Prostate gland (tissue), 2 donors: ENCODE results near the gene NAA50. TPM values are rescaled to one million over a fixed set of nuclear protein-coding genes. Genes with fewer than 3 reads are reported as not detected.
A peak's percentile ranks its signal among the peaks of the same experiment; 100 is the strongest.

Source experiments
- DNase-seq: peaks from one replicate; pipeline ENCODE4 v3.0.0-alpha.2; 2019; ENCODE audit warnings: low spot score
- H3K27ac ChIP-seq, 2 donors: fragments of 200-600 bp; sonication (generic); 2 replicates each; pipeline ENCODE4 v1.5.1; 2017 to 2019
- H3K27me3 ChIP-seq: fragments of 200-600 bp; sonication (generic); replicated peaks from 2 replicates; pipeline ENCODE4 v1.5.1; 2019; ENCODE audit not compliant: insufficient read depth
- H3K36me3 ChIP-seq, 2 donors: fragments of 200-600 bp; sonication (generic); 1 replicate in 1 of 2; 2 replicates in 1 of 2; pipeline versions ENCODE4 v1.5.1 to v1.8.1; 2017 to 2019
- H3K4me1 ChIP-seq: fragments of 200-600 bp; sonication (generic); replicated peaks from 2 replicates; pipeline ENCODE4 v1.5.1; 2019
- H3K4me3 ChIP-seq, 2 donors: fragments of 200-600 bp; sonication (generic); 2 replicates each; pipeline ENCODE4 v1.5.1; 2017 to 2019
- H3K9me3 ChIP-seq: fragments of 200-600 bp; sonication (generic); 2 replicates; pipeline ENCODE4 v1.5.1; 2017
- POLR2A ChIP-seq: fragments of 450-650 bp; IDR thresholded peaks from one replicate; pipeline ENCODE4 v1.6.1; 2016; ENCODE audit warnings: antibody characterized with exemption, mild to moderate bottlenecking
- POLR2AphosphoS5 ChIP-seq: sonication (generic); formaldehyde crosslinking; IDR thresholded peaks from one replicate; pipeline ENCODE4 v1.6.1; 2017; ENCODE audit warnings: antibody characterized with exemption
- WGBS: methylation state at CpG from one replicate; pipeline ENCODE4 v1.1.5; 2018; 5-methylcytosine and 5-hydroxymethylcytosine counted together
- intact Hi-C: fragments of 100-400 bp; cut with DNase I; formaldehyde crosslinking; loops from one replicate; pipeline ENCODE4 v1.14.2; 2022
- total RNA-seq, 2 donors: library from RNA; depleted of rRNA; stranded (reverse); fragments of >200 nt; gene quantifications; one replicate each; pipeline ENCODE4 v1.1.0, GENCODE V29; 2016
- TF ChIP-seq, protein P1 (sequence below), 4 experiments: fragments of 200-600 bp in 2 of 4; fragments of 450-650 bp in 2 of 4; sonication (generic) in 2 of 4; IDR thresholded peaks; 1 replicate in 3 of 4; 2 replicates in 1 of 4; pipeline ENCODE4 v1.5.1; 2016 to 2019; ENCODE audit warnings: antibody characterized with exemption in 4 of 4, mild to moderate bottlenecking in 2 of 4, moderate library complexity in 2 of 4

Gene NAA50
- total RNA-seq, 2 donors from 2014 or later: 111 to 118 TPM

DNA sequence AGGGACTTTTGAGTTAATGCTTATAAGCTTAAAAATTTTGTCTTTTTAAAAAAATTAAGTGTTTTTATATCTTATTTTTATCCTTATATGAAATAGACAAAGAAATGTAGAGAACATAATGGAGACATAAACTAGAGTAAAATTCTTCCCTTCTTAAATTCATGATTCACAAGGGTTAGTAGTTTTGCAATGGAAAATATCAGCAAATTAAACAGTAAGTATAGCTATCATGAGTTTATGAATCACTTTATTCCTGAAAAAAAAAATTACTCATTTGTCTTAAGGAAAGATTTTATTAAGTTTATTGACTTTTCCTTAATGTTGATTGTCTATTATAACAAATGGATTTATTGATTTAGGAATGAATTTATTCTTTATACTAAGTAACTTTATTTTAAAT, 5.1 kb upstream of the NAA50 start:
- H3K4me1 ChIP-seq: no peaks in the 10 kb centered on the region
- intact Hi-C loops: no loop called here

DNA sequence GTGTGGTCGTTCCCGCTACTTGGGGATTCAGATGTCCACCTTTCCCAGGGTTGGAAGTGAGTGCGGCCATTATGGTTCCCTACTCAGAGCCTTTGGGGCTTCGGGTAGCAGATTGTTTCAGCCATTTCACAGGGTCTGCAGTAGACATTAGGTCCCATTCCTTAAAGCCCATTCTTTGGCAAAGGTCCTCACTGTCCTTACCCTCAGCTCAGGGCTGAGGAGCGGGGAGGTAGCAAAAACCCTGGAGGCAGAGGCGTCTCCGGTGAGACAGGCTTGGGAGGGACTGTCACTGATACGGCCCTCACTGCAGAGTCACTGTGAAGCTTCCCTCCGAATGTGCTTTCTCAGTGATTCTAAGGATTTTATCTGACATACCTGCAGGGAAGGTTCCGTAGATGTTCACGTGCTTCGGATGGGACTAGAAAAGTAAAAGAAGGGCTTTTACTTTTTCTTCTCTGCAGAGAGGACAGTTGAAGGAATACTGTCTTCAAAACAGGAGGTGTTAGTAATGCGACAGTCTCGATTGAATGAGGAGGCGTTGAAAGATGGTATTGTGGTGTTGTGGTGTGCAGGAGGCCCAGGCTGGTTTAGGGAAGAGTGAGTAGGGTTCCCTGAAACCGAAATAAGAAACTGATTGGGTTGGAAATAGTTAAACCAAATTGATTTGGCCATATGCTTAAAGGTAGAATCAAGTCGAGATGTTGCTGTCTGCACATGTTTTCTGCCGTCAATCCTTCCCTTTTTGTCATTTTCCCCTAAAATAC, 1.4 kb upstream of the NAA50 start:
- H3K27ac ChIP-seq: peak overlapping the region; percentile 99
- H3K36me3 ChIP-seq: no peaks in the 10 kb centered on the region
- intact Hi-C loops: loop anchor here (2.0 to 10.0 kb wide), 4 partner anchors 51 to 1400 kb away; partner anchors contain the start of genes CCDC191, QTRT2, SPICE1 and USF3
- TF ChIP-seq, protein P1, sequence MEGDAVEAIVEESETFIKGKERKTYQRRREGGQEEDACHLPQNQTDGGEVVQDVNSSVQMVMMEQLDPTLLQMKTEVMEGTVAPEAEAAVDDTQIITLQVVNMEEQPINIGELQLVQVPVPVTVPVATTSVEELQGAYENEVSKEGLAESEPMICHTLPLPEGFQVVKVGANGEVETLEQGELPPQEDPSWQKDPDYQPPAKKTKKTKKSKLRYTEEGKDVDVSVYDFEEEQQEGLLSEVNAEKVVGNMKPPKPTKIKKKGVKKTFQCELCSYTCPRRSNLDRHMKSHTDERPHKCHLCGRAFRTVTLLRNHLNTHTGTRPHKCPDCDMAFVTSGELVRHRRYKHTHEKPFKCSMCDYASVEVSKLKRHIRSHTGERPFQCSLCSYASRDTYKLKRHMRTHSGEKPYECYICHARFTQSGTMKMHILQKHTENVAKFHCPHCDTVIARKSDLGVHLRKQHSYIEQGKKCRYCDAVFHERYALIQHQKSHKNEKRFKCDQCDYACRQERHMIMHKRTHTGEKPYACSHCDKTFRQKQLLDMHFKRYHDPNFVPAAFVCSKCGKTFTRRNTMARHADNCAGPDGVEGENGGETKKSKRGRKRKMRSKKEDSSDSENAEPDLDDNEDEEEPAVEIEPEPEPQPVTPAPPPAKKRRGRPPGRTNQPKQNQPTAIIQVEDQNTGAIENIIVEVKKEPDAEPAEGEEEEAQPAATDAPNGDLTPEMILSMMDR (IDR thresholded peaks at IDR 0.05): no peak
- no peak for TF ChIP-seq POLR2A
- TF ChIP-seq POLR2AphosphoS5: no peak
- H3K9me3 ChIP-seq: no peaks in the 10 kb centered on the region
- WGBS: 2% methylated on average over 18 of the region's 18 CpGs
- DNase-seq: peak; percentile 8
- H3K4me3 ChIP-seq: peak overlapping the region; percentile 85 to 93
- no peaks in the 10 kb centered on the region for H3K27me3 ChIP-seq
- H3K4me1 ChIP-seq: no peaks in the 10 kb centered on the region

More for the DNA sequence above, 5.1 kb upstream of the NAA50 start:
- DNase-seq: no peak
- Histone ChIP-seq H3K27ac (no peak overlapping the region), H3K27me3 (no peaks in the 10 kb centered on the region), H3K4me3 (no peak overlapping the region), H3K36me3 (no peaks in the 10 kb centered on the region), H3K9me3 (no peaks in the 10 kb centered on the region)
- TF ChIP-seq, protein P1 (IDR thresholded peaks at IDR 0.05): no peak
- TF ChIP-seq POLR2AphosphoS5 (no peak), POLR2A (no peak)

DNA sequence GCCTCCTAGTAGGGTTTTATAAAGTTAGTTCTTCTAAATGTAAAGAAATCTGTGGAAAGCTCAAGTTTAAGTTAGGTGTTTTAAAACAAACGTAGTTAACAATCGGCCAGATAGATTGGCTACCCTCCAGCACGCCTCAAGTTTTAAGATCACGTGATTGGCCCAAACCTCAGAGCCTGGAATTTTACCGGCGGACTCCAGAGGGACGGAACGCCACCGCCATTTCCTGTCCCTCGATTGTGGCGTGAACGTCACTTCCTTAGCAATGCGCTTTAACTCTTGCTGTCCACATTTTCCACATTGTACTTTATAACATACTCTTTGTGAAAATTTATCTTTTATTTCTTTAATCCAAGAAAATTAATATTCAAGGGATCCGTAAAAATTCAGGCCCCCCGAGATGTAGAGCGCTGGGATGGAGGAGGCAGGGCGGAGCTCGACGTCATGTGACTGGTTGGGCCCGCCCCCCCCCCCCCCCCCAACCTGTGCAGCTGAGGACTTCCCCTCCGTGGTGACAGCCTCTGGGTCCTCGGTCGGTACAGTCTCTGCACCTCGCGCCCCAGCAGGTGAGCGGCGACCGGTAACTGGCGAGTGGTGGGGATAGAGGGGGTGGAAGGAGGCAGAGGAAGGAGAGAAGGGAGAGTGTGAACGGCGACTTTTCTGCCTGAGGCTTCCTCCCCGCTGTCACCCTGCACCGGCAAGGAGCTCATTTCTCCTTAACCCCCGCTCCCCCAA, 666 bp upstream of the NAA50 start, which contains the start of gene ATP6V1A:
TSS of gene ATP6V1A (plus strand) at position 488 of the 735 bp plus-strand sequence. CDS start 31,719 bp downstream, outside the sequence.
- H3K27me3 ChIP-seq: no peaks in the 10 kb centered on the region
- H3K4me1 ChIP-seq: no peaks in the 10 kb centered on the region
- peak within 1 kb of the TSS; percentile 85 to 93 for H3K4me3 ChIP-seq
- peak; percentile 93 for DNase-seq
- 1% methylated on average over 31 of the region's 34 CpGs for WGBS
- H3K36me3 ChIP-seq: no peaks in the 10 kb centered on the region
- H3K27ac ChIP-seq: peak within 1 kb of the TSS; percentile 99
- TF ChIP-seq, protein P1 (IDR thresholded peaks at IDR 0.05): peak in 1 of 4 experiments; percentile 36
- TF ChIP-seq POLR2A (peak; percentile 68), POLR2AphosphoS5 (peak; percentile 68)
- no peaks in the 10 kb centered on the region for H3K9me3 ChIP-seq
- intact Hi-C loops: loop anchor here (2.0 to 10.0 kb wide), 4 partner anchors 50 to 1401 kb away; partner anchors contain the start of genes CCDC191, QTRT2, SPICE1 and USF3

DNA sequence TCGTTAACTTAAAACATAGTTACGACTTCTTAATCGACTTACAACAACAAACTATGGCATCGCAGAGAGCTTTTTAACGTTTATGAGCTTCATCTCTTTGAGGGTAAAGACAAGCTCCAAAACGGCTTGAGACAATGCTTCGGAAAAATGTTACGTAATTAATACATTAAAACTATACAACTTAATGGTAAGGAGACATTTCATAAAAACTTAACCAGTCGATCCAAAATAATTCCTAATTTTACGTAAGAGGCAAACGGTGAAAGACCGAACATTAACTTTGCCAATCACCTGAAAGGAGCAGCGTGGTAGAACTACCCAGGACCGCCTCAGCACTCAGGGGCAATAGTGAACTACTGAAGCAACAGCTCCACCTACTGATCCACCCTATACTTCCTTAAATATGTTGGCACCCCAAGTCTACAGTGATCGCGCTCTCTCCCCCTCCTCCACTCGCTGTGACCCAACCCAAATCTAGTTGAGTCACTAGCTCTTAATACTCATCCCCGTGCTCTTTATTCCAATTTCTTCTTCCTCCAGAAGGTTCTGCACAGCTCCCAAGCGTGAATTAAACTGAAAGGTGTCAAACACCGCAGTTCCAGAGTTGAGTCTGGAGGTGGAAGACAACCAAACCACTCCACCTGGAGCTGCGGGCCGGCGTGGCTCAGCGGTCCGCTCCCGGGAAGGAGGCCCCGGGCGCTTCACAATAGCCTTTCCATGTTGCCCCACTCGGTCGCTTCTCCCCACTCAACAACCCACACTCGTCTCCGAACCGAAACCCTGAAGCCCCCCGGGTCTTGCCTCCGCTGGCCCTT, 901 bp downstream of the NAA50 start:
- Histone ChIP-seq H3K36me3 (no peaks in the 10 kb centered on the region), H3K4me1 (no peaks in the 10 kb centered on the region), H3K27me3 (no peaks in the 10 kb centered on the region), H3K27ac (peak overlapping the region; percentile 99), H3K4me3 (peak overlapping the region; percentile 85 to 93), H3K9me3 (no peaks in the 10 kb centered on the region)
- under 1% methylated on average over 35 of the region's 35 CpGs for WGBS
- intact Hi-C loops: loop anchor here (5.0 to 10.0 kb wide), 3 partner anchors 230 to 1402 kb away; partner anchors contain the start of genes CCDC191, QTRT2, SPICE1 and ZBTB20
- DNase-seq: peak; percentile 89
- TF ChIP-seq POLR2A: peak; percentile 63
- TF ChIP-seq POLR2AphosphoS5: peak; percentile 81
- TF ChIP-seq, protein P1 (IDR thresholded peaks at IDR 0.05): peak; percentile 24 to 89 (median 72)
